NB4 (cell line): ENCODE results near the gene NDUFB11.

Experiments
- DNase-seq: peaks from one replicate; pipeline ENCODE4 v3.0.0; 2010; ENCODE audit warnings: low read depth
- H3K4me3 ChIP-seq: one replicate; pipeline ENCODE4 v1.5.1; 2011; ENCODE audit warnings: mild to moderate bottlenecking, low read depth, low read length, moderate library complexity
- CTCF ChIP-seq: IDR thresholded peaks from one replicate; pipeline ENCODE4 v1.5.1; 2012; ENCODE audit warnings: low read depth, low read length
- MAX ChIP-seq: IDR thresholded peaks from 2 replicates; pipeline ENCODE4 v1.6.1; 2011; ENCODE audit warnings: low read depth, low read length
- MYC ChIP-seq: IDR thresholded peaks from 2 replicates; pipeline ENCODE4 v1.6.1; 2011; ENCODE audit warnings: low read depth, low read length
- POLR2A ChIP-seq: IDR thresholded peaks from 2 replicates; pipeline ENCODE4 v1.6.1; 2011; ENCODE audit warnings: mild to moderate bottlenecking; ENCODE audit not compliant: insufficient read length; ENCODE audit errors: extremely low read depth

Gene NDUFB11

GRCh38 chrX:47144626-47145394 lies at the start of gene NDUFB11, which contains the start of gene RBM10:
Gene NDUFB11 (minus strand): TSS chrX:47144702. CDS start chrX:47144679, 23 bp downstream.
Gene RBM10 (plus strand): TSS chrX:47145221. CDS start chrX:47147482, 2,261 bp downstream.
- peak; percentile 96 for DNase-seq
- TF ChIP-seq MAX (no peak), MYC (0 out of 2 replicates have a peak, but pooled peaks have one; percentile 10), POLR2A (peak; percentile 69), CTCF (peak; percentile 27)
- H3K4me3 ChIP-seq, result peak within 1 kb of the TSS; percentile 97

GRCh38 chrX:47193475-47194193 lies 49.1 kb upstream of the NDUFB11 start, which contains the start of gene UBA1:
Gene UBA1 (plus strand): TSS chrX:47193829. CDS start chrX:47198803, 4,974 bp downstream.
- peak; percentile 96 for DNase-seq
- TF ChIP-seq MYC (peak; percentile 88), CTCF (peak; percentile 53), MAX (peak; percentile 81), POLR2A (peak; percentile 72)
- H3K4me3 ChIP-seq, result peak within 1 kb of the TSS; percentile 86

GRCh38 chrX:47191806-47192401 lies 47.4 kb upstream of the NDUFB11 start:
- DNase-seq, result peak; percentile 15
- H3K4me3 ChIP-seq, result peak overlapping the region; percentile 81
- no peak for TF ChIP-seq MYC
- TF ChIP-seq CTCF, result no peak
- TF ChIP-seq MAX, result no peak
- TF ChIP-seq POLR2A, result no peak

GRCh38 chrX:47191331-47191730 lies 46.8 kb upstream of the NDUFB11 start:
- peak overlapping the region; percentile 81 for H3K4me3 ChIP-seq
- peak; percentile 13; the same call in 1 of the 2 replicates for TF ChIP-seq MAX
- no peak for TF ChIP-seq MYC
- no peak for TF ChIP-seq CTCF
- TF ChIP-seq POLR2A, result no peak
- DNase-seq, result peak; percentile 38

- TF ChIP-seq CTCF, result no peak
- TF ChIP-seq MYC, result peak; percentile 98
- peak; percentile 80 for TF ChIP-seq POLR2A
- TF ChIP-seq MAX, result peak; percentile 96
- peak overlapping the region; percentile 81 for H3K4me3 ChIP-seq
- DNase-seq, result peak; percentile 95
Measured at GRCh38 chrX:47190445-47191269, 46.2 kb upstream of the NDUFB11 start.
